IPS-NIHi11 (cell line): Measurements from ENCODE around the gene GPATCH8.
"Not testable (repeated sequence)": the region's sequence is repeated elsewhere in the genome, so short reads cannot be mapped to it uniquely, and the experiment has no call there.

Source experiments
- DNase-seq: peaks from one replicate; pipeline ENCODE4 v3.0.0; 2012; ENCODE audit warnings: mixed read lengths, low spot score

Gene GPATCH8

DNA sequence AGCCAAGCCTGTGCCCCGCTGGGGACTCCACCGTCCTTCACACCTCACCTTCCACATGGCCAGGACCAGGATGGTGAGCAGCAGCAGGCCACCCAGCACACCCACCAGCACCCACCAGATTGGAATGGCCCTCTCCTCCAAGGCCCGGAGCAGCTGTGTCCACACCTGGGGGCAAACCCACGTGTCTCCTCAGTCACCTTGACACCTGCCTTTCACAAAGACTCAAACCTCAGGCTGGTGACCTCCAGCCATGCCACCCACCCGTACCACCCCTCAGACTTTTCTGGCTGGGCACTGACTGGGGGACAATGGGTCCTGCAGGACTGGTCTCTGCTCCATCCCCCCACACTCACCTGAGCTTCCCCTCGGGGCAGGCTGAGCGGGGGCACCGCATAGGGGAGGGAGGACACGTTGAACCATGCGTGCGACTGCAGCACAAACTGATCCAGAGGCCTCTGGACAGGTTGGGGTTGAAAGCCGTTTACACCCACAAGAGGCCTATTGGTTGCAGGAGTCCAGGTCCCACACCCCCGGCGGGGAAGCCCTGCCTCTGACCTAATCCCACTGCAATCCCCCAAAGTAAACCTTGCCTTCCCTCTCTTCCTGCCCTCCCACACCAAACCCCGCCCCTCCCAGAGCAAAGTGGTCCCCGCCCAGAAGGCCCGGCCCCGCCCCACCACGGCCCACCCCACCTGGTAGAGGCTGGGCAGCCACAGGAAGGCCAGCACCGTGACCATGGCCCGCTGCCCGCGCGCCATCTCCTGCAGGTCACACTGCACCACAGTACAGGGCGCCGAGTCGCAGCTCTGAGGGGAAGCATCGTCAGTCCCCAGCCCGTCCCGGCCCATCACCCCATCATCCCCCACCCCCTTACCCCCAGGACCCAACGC is 128.7 kb downstream of the GPATCH8 start:
- DNase-seq = peak; percentile 91

DNA sequence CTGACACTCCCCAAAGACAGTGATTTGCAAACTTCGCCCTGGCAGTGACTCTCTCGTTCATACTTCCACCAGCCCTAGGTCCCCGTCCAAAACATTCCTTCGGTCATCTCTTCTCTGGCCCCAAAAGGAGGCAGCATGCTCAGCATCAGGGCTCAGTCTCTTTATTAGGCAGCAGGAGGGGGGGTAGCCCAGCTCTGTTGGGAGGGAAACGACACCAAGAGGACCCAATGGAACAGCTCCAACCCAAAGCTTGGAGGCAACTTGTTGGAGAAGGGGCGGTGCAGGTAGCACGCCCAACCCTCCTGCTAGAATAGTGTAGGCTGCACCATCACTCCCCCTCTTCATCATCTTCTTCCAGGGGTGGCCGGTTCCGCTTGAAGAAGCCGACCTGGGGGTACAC is 131.2 kb downstream of the GPATCH8 start:
- DNase-seq = no peak

DNA sequence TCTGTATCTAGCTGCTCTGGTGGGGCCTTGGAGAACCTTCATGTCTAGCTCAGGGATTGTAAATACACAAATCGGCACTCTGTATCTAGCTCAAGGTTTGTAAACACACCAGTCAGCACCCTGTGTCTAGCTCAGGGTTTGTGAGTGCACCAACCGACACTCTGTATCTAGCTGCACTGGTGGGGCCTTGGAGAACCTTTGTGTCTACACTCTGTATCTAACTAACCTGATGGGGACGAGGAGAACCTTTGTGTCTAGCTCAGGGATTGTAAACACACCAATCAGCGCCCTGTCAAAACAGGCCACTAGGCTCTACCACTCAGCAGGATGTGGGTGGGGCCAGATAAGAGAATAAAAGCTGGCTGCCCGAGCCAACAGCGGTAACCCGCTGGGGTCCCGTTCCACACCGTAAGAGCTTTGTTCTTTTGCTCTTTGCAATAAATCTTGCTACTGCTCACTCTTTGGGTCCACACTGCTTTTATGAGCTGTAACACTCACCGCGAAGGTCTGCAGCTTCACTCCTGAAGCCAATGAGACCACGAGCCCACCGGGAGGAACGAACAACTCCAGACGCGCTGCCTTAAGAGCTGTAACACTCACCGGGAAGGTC is 133.7 kb downstream of the GPATCH8 start:
- DNase-seq = not testable (repeated sequence)

DNA sequence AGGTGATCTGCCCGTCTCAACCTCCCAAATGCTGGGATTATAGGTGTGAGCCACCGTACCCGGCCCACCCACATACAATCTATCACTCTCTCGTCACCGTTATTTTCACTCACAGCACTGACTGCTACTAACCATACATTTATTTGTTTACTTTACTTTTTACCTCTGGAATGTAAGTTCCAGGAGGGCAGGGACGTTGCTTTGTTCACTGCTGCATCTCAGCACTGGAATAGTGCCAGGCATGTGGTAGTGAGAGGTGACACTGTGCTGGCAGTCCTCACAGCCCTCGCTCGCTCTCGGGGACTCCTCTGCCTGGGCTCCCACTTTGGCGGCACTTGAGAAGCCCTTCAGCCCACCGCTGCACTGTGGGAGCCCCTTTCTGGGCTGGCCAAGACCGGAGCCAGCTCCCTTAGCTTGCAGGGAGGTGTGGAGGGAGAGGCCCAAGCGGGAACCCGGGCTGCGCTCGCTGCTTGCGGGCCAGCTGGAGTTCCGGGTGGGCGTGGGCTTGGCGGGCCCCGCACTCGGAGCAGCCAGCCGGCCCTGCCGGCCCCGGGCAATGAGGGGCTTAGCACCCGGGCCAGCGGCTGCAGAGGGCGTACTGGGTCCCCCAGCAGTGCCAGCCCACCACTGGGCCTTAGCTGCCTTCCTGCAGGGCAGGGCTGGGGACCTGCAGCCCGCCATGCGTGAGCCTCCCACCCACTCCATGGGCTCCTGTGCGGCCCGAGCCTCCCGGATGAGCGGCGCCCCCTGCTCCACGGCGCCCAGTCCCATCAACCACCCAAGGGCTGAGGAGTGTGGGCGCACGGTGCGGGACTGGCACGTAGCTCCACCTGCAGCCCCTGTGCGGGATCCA is 134.6 kb downstream of the GPATCH8 start:
- DNase-seq = not testable (repeated sequence)

- no peak for DNase-seq
Observed at GRCh38 chr17:44367231-44367979, 135.8 kb downstream of the GPATCH8 start.

DNA sequence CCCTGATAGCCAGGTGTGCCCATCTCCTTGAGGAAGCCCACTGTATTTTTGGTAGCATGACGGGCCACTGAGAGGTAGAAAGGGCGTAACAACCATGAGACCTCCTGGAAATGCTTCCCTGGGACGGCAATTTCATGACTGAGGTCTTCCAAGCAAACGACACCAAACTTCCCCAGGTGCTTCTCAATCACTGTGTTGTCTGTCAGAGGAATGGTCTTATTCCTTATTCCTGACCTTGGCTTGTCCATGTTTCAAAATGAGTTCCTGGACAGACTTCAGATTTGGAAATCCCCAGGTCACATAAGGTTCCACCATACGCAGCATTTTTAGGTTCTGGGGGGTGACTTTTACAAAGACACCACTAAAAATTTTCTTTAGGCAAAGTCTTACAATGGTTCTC is 138.2 kb downstream of the GPATCH8 start:
- not testable (repeated sequence) for DNase-seq

DNA sequence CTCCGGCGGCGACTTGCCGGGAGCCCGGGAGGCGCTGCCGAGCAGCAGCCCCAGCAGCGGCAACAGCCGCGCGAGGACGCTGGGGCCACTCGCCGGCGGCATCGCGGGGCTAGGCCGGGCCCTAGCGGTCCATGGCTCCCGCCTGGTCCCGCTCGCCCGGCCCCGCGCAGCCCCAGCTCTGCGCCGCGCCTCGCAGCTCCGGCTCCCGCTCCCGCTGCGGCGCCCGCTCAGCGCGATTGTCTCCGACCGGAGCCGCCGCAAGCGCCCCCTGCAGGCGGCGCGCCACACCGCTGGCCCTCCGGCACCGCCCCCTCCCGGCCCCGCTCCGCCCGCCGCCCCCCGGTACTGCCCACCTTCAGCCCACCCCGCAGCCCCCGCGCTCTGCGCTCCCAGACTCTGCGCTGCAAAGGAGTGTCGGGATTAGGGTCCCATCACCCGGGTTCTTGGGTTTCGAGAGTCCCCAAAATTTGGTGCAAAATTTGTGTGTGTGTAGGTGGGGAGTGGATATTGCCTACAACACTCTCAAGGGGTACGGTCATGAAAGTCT is 139.5 kb downstream of the GPATCH8 start, which contains the start of gene FAM171A2:
FAM171A2 (minus strand) TSS at position 241 of the 547 bp plus-strand sequence; CDS start at position 102, 139 bp downstream.
- peak; percentile 93 for DNase-seq

DNA sequence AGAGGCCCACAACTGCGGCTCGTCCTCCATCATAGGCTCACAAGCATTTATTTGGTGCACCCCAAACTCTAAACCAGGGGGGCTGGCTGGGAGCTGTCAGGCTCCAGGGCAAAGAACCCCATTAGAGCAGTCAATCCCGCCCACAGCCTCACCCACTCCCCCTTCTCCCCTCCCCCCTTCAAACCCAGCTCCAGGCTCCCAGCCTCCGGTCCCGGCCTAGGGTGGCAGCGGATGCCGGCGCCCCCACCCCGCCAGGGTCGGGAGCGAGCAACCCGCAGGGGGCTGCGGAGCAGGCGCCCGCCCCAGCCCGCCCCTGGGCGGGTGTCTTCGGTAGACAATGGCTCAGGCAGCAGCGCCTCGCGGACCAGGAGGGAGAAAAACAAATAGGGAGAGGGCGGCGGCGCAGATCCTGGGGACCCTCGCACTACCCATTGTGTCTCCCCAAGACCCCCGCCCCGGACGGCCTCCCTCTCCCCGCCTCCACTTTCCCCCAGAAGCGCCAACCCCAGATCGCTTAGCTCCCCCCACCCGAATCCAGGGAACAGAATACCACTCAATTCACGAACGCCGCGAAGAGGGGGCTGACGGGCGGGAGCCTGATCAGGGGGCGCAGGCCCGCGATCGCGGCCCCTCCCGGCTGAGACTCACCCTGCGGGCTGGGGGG is 140.1 kb downstream of the GPATCH8 start:
- DNase-seq = peak; percentile 75

DNA sequence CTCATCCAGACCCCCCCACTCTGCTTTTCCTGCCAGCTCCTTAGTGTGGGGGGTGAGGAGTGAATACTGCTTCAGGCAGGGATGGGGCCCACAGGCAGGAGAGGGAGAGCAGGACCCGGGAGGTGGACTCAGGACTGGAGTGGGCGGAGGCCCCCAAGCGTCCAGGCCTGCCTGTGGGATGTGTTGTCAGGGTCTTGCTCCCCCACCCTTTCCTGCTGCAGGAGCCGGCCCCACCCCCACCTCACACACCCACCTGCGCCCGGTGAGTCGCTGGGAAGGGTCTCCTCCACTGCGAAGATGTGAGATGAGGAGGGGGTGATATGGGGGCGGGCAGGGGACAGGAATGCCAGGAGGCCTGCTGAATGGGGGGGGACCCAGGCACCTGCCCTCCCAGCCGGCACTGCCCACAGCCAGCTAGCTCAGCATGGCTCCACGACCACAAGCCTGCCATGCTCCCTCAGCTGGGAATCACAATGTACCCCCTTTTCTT is 140.7 kb downstream of the GPATCH8 start:
- no peak for DNase-seq

GRCh38 chr17:44361292-44362260 is 141.6 kb downstream of the GPATCH8 start:
- no peak for DNase-seq

- no peak for DNase-seq
Observed at GRCh38 chr17:44360826-44361225, 142.4 kb downstream of the GPATCH8 start.

- no peak for DNase-seq
Observed at GRCh38 chr17:44360144-44360533, 143.1 kb downstream of the GPATCH8 start.

DNA sequence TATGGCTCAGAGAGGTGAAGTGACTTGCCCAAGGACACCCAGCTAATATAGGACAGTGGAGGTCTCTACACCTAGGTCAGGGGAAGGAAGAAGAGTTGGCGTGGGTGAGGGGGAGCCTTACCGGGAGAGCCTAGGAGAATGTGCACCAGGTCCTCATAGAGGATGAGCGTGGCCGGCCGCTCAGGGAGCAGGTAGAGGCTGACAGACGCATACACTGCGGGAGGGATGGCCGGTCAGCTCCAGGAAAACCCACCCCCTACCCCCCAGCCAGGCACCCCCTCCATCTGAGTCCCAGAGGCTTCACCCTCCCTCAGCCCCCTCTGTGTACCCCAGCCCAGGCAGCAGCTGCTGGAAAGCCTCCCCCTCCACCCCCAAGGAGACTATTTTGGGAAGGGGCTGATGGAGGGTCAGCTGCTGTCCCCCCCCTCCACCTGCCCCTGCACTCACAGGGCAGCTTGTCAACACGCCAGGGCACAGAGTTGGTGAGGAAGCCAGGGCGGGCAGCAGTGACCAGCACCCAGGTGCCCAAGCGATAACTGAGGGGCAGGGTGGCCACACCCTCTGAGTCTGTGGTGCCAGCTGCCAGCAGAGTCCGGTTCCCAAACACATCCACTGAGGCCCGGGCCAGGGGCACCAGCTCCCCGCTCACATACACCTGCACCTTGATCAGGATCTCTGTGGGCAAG is 143.6 kb downstream of the GPATCH8 start:
- no peak for DNase-seq

GRCh38 chr17:44359006-44359405 is 144.2 kb downstream of the GPATCH8 start:
- DNase-seq = no peak

DNA sequence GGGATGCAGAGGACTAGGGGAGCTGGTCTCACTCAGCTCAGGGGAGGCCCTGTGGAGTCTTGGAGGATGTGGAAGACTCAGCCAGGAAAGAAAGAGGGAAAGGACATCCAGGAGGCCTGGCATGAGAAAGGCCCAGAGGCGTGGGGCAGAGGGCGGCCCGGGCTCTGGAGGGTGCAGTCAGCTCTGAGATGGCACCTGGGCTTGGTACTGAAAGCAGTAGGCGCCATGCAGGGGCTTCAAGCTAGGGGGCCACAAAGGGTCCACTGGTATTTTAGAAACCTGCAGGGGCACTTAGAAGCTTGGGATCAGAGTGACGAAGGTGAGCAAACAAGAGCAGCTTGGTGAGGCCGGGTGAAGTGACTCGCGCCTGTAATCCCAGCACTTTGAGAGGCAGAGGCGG is 145.1 kb downstream of the GPATCH8 start:
- no peak for DNase-seq

GRCh38 chr17:44356241-44356640 is 147.0 kb downstream of the GPATCH8 start:
- no peak for DNase-seq

DNA sequence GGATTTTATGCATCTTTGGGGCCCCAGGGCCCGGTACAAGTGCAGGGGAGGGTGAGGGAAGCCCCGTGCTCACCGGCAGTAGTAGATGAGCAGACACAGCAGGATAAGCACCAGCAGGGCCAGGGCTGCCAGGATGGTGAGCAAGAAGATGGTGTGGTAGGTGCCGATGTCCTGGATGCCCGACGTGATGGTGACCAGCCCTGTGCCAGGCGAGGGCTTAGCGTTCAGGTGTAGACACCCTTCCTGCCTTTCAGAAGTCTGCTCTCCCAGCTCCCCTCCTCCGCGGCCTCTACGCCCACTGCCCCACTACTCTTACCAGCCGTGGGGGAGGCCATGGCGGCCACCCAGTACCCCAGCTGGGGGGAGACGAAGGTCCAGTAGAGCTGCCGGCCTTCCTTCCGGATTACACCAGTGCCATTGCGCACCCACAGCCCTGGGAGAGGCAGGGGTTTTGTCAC is 147.5 kb downstream of the GPATCH8 start:
- DNase-seq = no peak
